Heart right ventricle (tissue), 16 donors: Measurements from ENCODE around the gene SLC45A2. TPM values are rescaled to one million over a fixed set of nuclear protein-coding genes. Genes with fewer than 3 reads are reported as not detected.

ENCODE experiments used
- ATAC-seq, 8 donors: fragments of 200-7000 bp; cut with Tn5 transposase; one replicate each; pipeline ENCODE4 v1.9.1; 2020; ENCODE audit warnings: mild to moderate bottlenecking in 8 of 8, moderate library complexity in 8 of 8, moderate number of reproducible peaks in 1 of 8
- DNase-seq, 2 donors: peaks; one replicate each; pipeline ENCODE4 v3.0.0-alpha.2; 2020
- H3K27ac ChIP-seq, 10 donors: fragments of 200-600 bp; sonication (generic) in 2 of 10; one replicate each; pipeline versions ENCODE4 v1.5.0 to v1.8.0; 2020 to 2022; ENCODE audit warnings: mild to moderate bottlenecking in 3 of 10
- H3K27me3 ChIP-seq, 7 donors: fragments of 200-600 bp; one replicate each; pipeline ENCODE4 v1.8.0; 2021 to 2022; ENCODE audit warnings: mild to moderate bottlenecking in 2 of 7
- H3K36me3 ChIP-seq, 9 donors: fragments of 200-600 bp; sonication (generic) in 1 of 9; one replicate each; pipeline versions ENCODE4 v1.5.0 to v1.8.0; 2020 to 2022; ENCODE audit warnings: mild to moderate bottlenecking in 2 of 9
- H3K4me1 ChIP-seq, 9 donors: fragments of 200-600 bp; sonication (generic) in 1 of 9; one replicate each; pipeline versions ENCODE4 v1.5.0 to v1.8.0; 2020 to 2022; ENCODE audit warnings: mild to moderate bottlenecking in 4 of 9
- H3K4me3 ChIP-seq, 10 donors: fragments of 200-600 bp; sonication (generic) in 2 of 10; one replicate each; pipeline versions ENCODE4 v1.5.0 to v1.8.0; 2020 to 2022; ENCODE audit warnings: mild to moderate bottlenecking in 7 of 10, moderate library complexity in 2 of 10
- H3K9me3 ChIP-seq, 11 donors: fragments of 200-600 bp in 10 of 11; sonication (generic) in 2 of 11; one replicate each; pipeline versions ENCODE4 v1.5.0 to v1.8.0; 2013 to 2022; ENCODE audit warnings: mild to moderate bottlenecking in 2 of 11, control low read depth in 1 of 11, moderate library complexity in 1 of 11
- WGBS, 2 donors: extraction: QIAGEN DNeasy Blood & Tissue Kit; methylation state at CpG; one replicate each; pipeline ENCODE4 v1.1.7; 2013; ENCODE audit warnings: inconsistent platforms in 1 of 2; 5-methylcytosine and 5-hydroxymethylcytosine counted together
- intact Hi-C, 10 donors: fragments of 100-400 bp; cut with DNase I; formaldehyde crosslinking; loops; one replicate each; pipeline versions ENCODE4 v1.11.1 to v1.14.2; 2022
- polyA plus RNA-seq, 2 donors: library from polyadenylated mRNA; stranded (reverse); fragments of 200-250 nt; gene quantifications; one replicate each; pipeline ENCODE4 v1.2.3, GENCODE V29; 2013
- total RNA-seq, 10 donors: library from RNA; stranded (reverse); fragmentation: NEBNext Ultra II Directional in 3 of 10; extraction: Animal tissue kit (Norgen Biotek cat#: 25700) in 3 of 10; gene quantifications; one replicate each; pipeline versions ENCODE4 v1.2.1 to v1.2.4, GENCODE V29; 2021 to 2023
- TF ChIP-seq, protein P1 (sequence below), 9 donors: fragments of 200-600 bp; sonication (generic) in 2 of 9; IDR thresholded peaks; one replicate each; pipeline versions ENCODE4 v1.5.0 to v1.8.0; 2021 to 2022; ENCODE audit warnings: antibody characterized with exemption in 9 of 9, mild to moderate bottlenecking in 5 of 9, moderate library complexity in 1 of 9
- donor health status: Arrhythmogenic right ventricular cardiomyopathy.
- donor health status: ischemic (EF 13 %, LVEDD 7.1; RV severe dilation, severe dysfunction).
- donor health status: healthy with polysubstance abuse.
- donor health status: DM: no; HTN: yes; CAD: no.
- donor health status: DM: no; HTN: no; CAD: no.
- donor health status: ischemic (EF 25% LVEDD 6.9; RV normal size, moderate dysfunction).
- donor health status: ischemic (EF 25% LVEDD 5.7; RV mildly dilated, moderate dysfunction).
- donor health status: healthy.
- donor health status: DM: yes; HTN: yes; CAD: no.
- donor health status: Ischemic cardiomyopathy.
- donor health status: ischemic (EF 35%, LVEDD 5.7; RV mildly dilated, moderate dysfunction).
- donor health status: nonischemic (EF 11% LVEDD 7.7; RV severe dilation, severe dysfunction).
- donor health status: DM: yes; HTN: yes; CAD: no.
- donor health status: PGD.
- donor health status: ischemic (EF 29% LVEDD 5.4; RV normal size, mild dysfunction).
- donor health status: nonischemic (EF 23%, LVEDD 6.1; RV moderate dilation, normal function).

The SLC45A2 gene
- total and polyA plus RNA-seq, 12 donors: 0.09 to 0.15 (median 0.11) TPM; not detected in 9

DNA sequence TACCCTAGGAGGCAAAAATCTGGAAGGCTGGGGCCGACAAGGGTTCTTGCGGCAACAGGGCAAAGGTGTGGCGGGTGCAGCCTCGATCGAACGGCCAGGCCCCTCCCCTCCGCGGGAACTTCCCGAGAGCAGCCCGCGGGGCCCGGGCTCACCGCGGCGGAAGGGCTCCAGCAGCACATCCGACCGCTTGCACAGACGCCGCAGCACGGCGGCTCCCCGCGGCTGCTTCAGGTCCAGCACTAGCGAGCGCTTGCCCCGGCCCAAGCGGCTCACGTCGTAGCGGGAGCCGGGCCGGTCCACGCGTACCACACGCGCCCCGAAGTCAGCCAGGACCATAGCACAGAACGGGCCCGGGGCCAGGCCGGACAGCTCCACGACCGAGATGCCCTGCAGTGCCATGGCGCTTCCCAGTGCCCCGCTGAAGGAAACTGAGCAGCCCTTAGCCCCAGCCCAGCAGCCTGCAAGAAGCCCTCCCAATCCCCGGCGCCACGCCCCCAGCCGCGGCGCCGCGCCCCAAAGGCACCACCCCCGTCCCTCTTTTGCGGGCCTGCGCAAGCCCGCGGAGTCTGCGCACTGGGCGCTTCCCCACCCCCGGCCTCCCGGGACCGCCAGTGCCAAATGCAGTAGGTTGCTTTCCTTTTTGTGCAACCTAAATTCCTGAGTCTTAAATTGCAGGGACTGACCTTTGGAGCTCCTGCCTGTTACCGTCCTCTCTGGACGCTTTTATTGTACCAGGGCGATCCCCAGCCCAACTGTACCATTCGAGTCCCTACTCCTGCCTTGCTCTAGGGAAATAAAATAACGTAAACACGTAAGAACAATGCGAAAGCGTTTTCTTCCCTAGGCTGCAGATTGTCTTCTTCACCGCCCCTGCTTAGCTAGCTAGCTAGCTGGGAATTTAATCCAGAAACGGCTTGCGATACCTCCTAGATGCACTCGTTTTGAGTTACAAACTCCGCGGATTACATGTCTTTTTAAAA lies 23.4 kb upstream of the SLC45A2 start, which contains the start of gene AMACR:
Gene AMACR, minus strand, starts transcription at position 430 of the 980 bp plus-strand sequence. Its CDS starts 31 bp downstream, at position 399.
- Histone ChIP-seq H3K27me3 (no peaks in the 10 kb centered on the region), H3K27ac (peak within 1 kb of the TSS; percentile 85 to 97 (median 90)), H3K4me1 (peaks cover 2 to 34% (median 17%) of the 10 kb centered on the region in 9 donors), H3K36me3 (peaks cover 0 to 30% (median 5%) of the 10 kb centered on the region in 9 donors), H3K4me3 (peak within 1 kb of the TSS; percentile 57 to 90 (median 78)), H3K9me3 (no peaks in the 10 kb centered on the region)
- 1% methylated on average over 64 to 76 of the region's 76 CpGs for WGBS, 2 donors
- intact Hi-C loops: loop anchor here in 1 of 10 donors (5.0 kb wide), 1 partner anchor 566 kb away; the partner anchor contains the start of gene TARS1
- DNase-seq (peak; percentile 92 to 96), ATAC-seq (peak; percentile 97 to 98 (median 98))
- TF ChIP-seq, protein P1, sequence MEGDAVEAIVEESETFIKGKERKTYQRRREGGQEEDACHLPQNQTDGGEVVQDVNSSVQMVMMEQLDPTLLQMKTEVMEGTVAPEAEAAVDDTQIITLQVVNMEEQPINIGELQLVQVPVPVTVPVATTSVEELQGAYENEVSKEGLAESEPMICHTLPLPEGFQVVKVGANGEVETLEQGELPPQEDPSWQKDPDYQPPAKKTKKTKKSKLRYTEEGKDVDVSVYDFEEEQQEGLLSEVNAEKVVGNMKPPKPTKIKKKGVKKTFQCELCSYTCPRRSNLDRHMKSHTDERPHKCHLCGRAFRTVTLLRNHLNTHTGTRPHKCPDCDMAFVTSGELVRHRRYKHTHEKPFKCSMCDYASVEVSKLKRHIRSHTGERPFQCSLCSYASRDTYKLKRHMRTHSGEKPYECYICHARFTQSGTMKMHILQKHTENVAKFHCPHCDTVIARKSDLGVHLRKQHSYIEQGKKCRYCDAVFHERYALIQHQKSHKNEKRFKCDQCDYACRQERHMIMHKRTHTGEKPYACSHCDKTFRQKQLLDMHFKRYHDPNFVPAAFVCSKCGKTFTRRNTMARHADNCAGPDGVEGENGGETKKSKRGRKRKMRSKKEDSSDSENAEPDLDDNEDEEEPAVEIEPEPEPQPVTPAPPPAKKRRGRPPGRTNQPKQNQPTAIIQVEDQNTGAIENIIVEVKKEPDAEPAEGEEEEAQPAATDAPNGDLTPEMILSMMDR (IDR thresholded peaks at IDR 0.05): peak in 4 of 9 donors; percentile 8 to 42 (median 28)

DNA sequence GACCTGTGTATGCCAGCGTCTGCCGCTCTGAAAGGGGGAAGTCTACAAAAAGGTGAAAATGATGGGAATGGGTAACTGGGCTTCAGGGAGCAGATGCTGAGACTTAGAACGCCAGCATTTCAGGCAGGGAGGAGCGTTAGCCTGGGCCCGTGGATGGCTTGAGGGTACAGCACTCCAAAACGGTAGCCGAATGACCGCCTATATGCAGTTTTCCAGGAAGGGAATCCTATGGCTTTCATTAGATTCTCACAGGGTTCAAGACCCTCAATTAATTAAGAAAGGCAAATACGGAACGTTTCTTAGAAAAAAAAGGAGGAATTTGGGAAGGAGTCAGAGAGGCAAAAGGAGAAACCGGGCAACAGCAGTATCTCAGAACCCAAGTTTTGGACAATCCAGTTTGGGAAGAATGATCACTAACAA lies 22.7 kb upstream of the SLC45A2 start:
- H3K27me3 ChIP-seq: no peaks in the 10 kb centered on the region
- H3K9me3 ChIP-seq: no peaks in the 10 kb centered on the region
- H3K4me1 ChIP-seq: peaks cover 2 to 30% (median 16%) of the 10 kb centered on the region in 9 donors
- WGBS, 2 donors: 3 to 7% methylated on average over 11 of the region's 11 CpGs
- DNase-seq (no peak), ATAC-seq (peak in 2 of 8 donors; percentile 24 to 31)
- TF ChIP-seq, protein P1 (IDR thresholded peaks at IDR 0.05): no peak
- peak overlapping the region; percentile 85 to 97 (median 90) for H3K27ac ChIP-seq
- peak overlapping the region; percentile 57 to 90 (median 78) for H3K4me3 ChIP-seq
- intact Hi-C loops: loop anchor here in 1 of 10 donors (5.0 kb wide), 1 partner anchor 565 kb away; the partner anchor contains the start of gene TARS1
- peaks cover 0 to 37% (median 9%) of the 10 kb centered on the region in 9 donors for H3K36me3 ChIP-seq

DNA sequence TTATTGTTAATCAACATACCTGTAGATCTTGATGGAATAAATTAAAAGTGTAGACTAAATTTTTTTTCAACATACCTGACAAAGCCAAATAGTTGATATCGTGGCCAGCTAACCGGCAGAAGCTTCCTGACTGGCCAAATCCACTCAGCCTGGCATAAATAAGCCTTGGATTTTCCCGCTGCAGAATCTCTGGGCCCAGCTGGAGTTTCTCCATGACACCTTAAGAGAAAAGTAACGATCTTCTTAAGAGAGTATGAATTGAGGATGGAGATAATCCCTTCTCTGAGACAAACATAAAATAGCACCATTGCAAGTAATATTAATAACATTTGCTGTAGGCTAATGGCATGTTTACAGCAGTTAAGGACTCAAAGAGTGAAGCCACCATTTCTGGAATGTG lies 21.2 kb upstream of the SLC45A2 start:
- intact Hi-C loops: loop anchor here in 1 of 10 donors (5.0 kb wide), 1 partner anchor 563 kb away; the partner anchor contains the start of gene TARS1
- Histone ChIP-seq H3K27me3 (no peaks in the 10 kb centered on the region), H3K27ac (no peak overlapping the region), H3K36me3 (peaks cover 0 to 50% (median 9%) of the 10 kb centered on the region in 9 donors), H3K4me1 (peaks cover 2 to 24% (median 16%) of the 10 kb centered on the region in 9 donors), H3K4me3 (no peak overlapping the region), H3K9me3 (no peaks in the 10 kb centered on the region)
- no peak for DNase-seq
- 94 to 95% methylated on average over 4 of the region's 4 CpGs for WGBS, 2 donors
- TF ChIP-seq, protein P1 (IDR thresholded peaks at IDR 0.05): no peak
- ATAC-seq: no peak

DNA sequence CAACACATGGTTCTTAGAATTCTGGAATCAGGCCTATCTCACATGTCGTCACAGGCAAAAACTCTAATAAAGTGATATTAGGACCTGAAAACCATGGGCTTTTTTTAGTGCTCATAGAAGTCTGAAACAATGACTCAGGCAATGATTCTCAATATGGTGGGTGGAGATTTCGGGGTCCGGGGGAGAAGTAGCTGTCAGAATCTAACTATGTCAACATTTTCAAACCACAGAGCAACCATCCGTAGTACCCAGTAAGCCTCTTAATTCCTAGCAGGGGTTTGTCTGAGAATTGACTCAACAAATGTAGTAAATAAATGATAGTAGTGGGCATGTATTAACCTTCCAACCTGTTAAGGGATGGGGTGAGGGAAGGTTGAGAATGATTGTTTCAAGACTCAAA lies 20.7 kb upstream of the SLC45A2 start:
- Histone ChIP-seq H3K4me3 (no peak overlapping the region), H3K27me3 (no peaks in the 10 kb centered on the region), H3K4me1 (peaks cover 2 to 24% (median 16%) of the 10 kb centered on the region in 9 donors), H3K27ac (no peak overlapping the region), H3K9me3 (no peaks in the 10 kb centered on the region), H3K36me3 (peaks cover 0 to 55% (median 9%) of the 10 kb centered on the region in 9 donors)
- ATAC-seq (no peak), DNase-seq (no peak)
- intact Hi-C loops: loop anchor here in 1 of 10 donors (5.0 kb wide), 1 partner anchor 563 kb away; the partner anchor contains the start of gene TARS1
- 92 to 95% methylated on average over 4 of the region's 4 CpGs for WGBS, 2 donors
- TF ChIP-seq, protein P1 (IDR thresholded peaks at IDR 0.05): no peak
